Right lobe of liver (tissue), 6 donors: ENCODE measurements around the gene UGT1A10. TPM values are rescaled to one million over a fixed set of nuclear protein-coding genes. Genes with fewer than 3 reads are reported as not detected.

Experiments
- ATAC-seq, 4 donors: fragments of 200-7000 bp; cut with Tn5 transposase; one replicate each; pipeline ENCODE4 v1.9.1; 2020; ENCODE audit warnings: mild to moderate bottlenecking in 4 of 4, moderate library complexity in 4 of 4
- DNase-seq, 3 donors: peaks; one replicate each; pipeline ENCODE4 v3.0.0-alpha.2; 2020
- H3K27ac ChIP-seq, 3 donors: fragments of 200-600 bp; one replicate each; pipeline ENCODE4 v1.8.0; 2022
- H3K27me3 ChIP-seq, 2 donors: fragments of 200-600 bp; one replicate each; pipeline ENCODE4 v1.8.0; 2022
- H3K36me3 ChIP-seq, 4 donors: fragments of 200-600 bp; sonication (generic) in 1 of 4; one replicate each; pipeline versions ENCODE4 v1.5.1 to v1.8.0; 2017 to 2022; ENCODE audit warnings: control low read depth in 1 of 4
- H3K4me1 ChIP-seq, 4 donors: fragments of 200-600 bp; sonication (generic) in 1 of 4; one replicate each; pipeline versions ENCODE4 v1.5.1 to v1.8.0; 2017 to 2022; ENCODE audit warnings: control low read depth in 1 of 4
- H3K4me3 ChIP-seq, 3 donors: fragments of 200-600 bp; one replicate each; pipeline ENCODE4 v1.8.0; 2022
- H3K9me3 ChIP-seq, 4 donors: fragments of 200-600 bp; sonication (generic) in 1 of 4; one replicate each; pipeline versions ENCODE4 v1.5.1 to v1.8.0; 2017 to 2022; ENCODE audit warnings: control low read depth in 1 of 4
- CTCF ChIP-seq, 4 donors: fragments of 200-600 bp in 3 of 4; fragments of 450-650 bp in 1 of 4; IDR thresholded peaks; one replicate each; pipeline versions ENCODE4 v1.5.1 to v1.8.0; 2016 to 2022; ENCODE audit warnings: antibody characterized with exemption in 4 of 4, mild to moderate bottlenecking in 2 of 4
- POLR2A ChIP-seq: fragments of 450-650 bp; IDR thresholded peaks from one replicate; pipeline ENCODE4 v1.6.1; 2017; ENCODE audit warnings: antibody characterized with exemption, mild to moderate bottlenecking
- WGBS: methylation state at CpG from one replicate; pipeline ENCODE4 v1.1.6; 2018; ENCODE audit warnings: low coverage, low lambda C conversion rate; ENCODE audit not compliant: insufficient coverage; ENCODE audit errors: missing lambda C conversion rate; 5-methylcytosine and 5-hydroxymethylcytosine counted together
- intact Hi-C, 2 donors: fragments of 100-400 bp; cut with DNase I; formaldehyde crosslinking; loops; one replicate each; pipeline versions ENCODE4 v1.11.2 to v1.14.1; 2022
- total RNA-seq, 6 experiments: library from RNA; depleted of rRNA in 2 of 6; stranded (reverse); fragments of >200 nt in 2 of 6; fragmentation: NEBNext Ultra II Directional in 3 of 6; extraction: Animal tissue kit (Norgen Biotek cat#: 25700) in 3 of 6; gene quantifications; one replicate each; pipeline versions ENCODE4 v1.1.0 to v1.2.4, GENCODE V29; 2016 to 2023
- donor health status: DM: no; HTN: yes; CAD: no.
- donor health status: DM: no; HTN: no; CAD: no.
- donor health status: DM: no; HTN: no; CAD: no.
- donor health status: DM: no; HTN: yes; CAD: no.
- donor health status: DM: no; HTN: yes; CAD: no.

UGT1A10 gene
- total RNA-seq, 6 experiments from 2014 or later: 0.11 TPM; not detected in 5

GRCh38 chr2:233600386-233600785, 35.9 kb upstream of the UGT1A10 start:
- Histone ChIP-seq H3K36me3 (no peaks in the 10 kb centered on the region), H3K9me3 (no peaks in the 10 kb centered on the region), H3K27me3 (no peaks in the 10 kb centered on the region), H3K4me1 (peaks cover 0 to 36% (median 13%) of the 10 kb centered on the region in 4 donors), H3K4me3 (no peak overlapping the region), H3K27ac (no peak overlapping the region)
- WGBS: 74% methylated on average over 2 of the region's 2 CpGs
- ATAC-seq (no peak), DNase-seq (no peak)
- intact Hi-C loops: no loop called here
- no peak for TF ChIP-seq CTCF (IDR thresholded peaks at IDR 0.05)

GRCh38 chr2:233602076-233602475, 34.2 kb upstream of the UGT1A10 start:
- ATAC-seq: no peak
- no CpG with 5 or more reads among the region's 1 CpG for WGBS
- intact Hi-C loops: no loop called here

GRCh38 chr2:233603520-233603919, 32.7 kb upstream of the UGT1A10 start:
- H3K27ac ChIP-seq: peak overlapping the region in 2 of 3 donors; percentile 11 to 58
- no peak for TF ChIP-seq POLR2A
- no peak for TF ChIP-seq CTCF (IDR thresholded peaks at IDR 0.05)

More at GRCh38 chr2:233602076-233602475, 34.2 kb upstream of the UGT1A10 start:
- Histone ChIP-seq H3K27ac (no peak overlapping the region), H3K4me1 (peaks cover 0 to 36% (median 13%) of the 10 kb centered on the region in 4 donors), H3K27me3 (no peaks in the 10 kb centered on the region), H3K9me3 (no peaks in the 10 kb centered on the region), H3K4me3 (no peak overlapping the region), H3K36me3 (no peaks in the 10 kb centered on the region)
- no peak for DNase-seq
- TF ChIP-seq POLR2A: no peak
- TF ChIP-seq CTCF (IDR thresholded peaks at IDR 0.05): no peak

GRCh38 chr2:233604826-233605225, 31.4 kb upstream of the UGT1A10 start:
- Histone ChIP-seq H3K27me3 (no peaks in the 10 kb centered on the region), H3K4me1 (peaks cover 0 to 38% (median 16%) of the 10 kb centered on the region in 4 donors), H3K9me3 (no peaks in the 10 kb centered on the region), H3K27ac (peak overlapping the region in 1 of 3 donors; percentile 58), H3K36me3 (no peaks in the 10 kb centered on the region), H3K4me3 (no peak overlapping the region)
- 77% methylated on average over 3 of the region's 3 CpGs for WGBS
- intact Hi-C loops: no loop called here
- ATAC-seq (no peak), DNase-seq (no peak)
- TF ChIP-seq CTCF (IDR thresholded peaks at IDR 0.05) (no peak), POLR2A (no peak)

More at GRCh38 chr2:233603520-233603919, 32.7 kb upstream of the UGT1A10 start:
- intact Hi-C loops: no loop called here
- ATAC-seq (peak; percentile 78 to 85 (median 79)), DNase-seq (peak in 2 of 3 donors; percentile 84 to 85)
- Histone ChIP-seq H3K4me3 (no peak overlapping the region), H3K36me3 (no peaks in the 10 kb centered on the region), H3K9me3 (no peaks in the 10 kb centered on the region), H3K27me3 (no peaks in the 10 kb centered on the region), H3K4me1 (peaks cover 0 to 42% (median 13%) of the 10 kb centered on the region in 4 donors)
- 33% methylated on average over 4 of the region's 4 CpGs for WGBS

- TF ChIP-seq POLR2A (no peak), CTCF (IDR thresholded peaks at IDR 0.05) (no peak)
- peaks cover 0 to 38% (median 16%) of the 10 kb centered on the region in 4 donors for H3K4me1 ChIP-seq
- no peak for DNase-seq
- intact Hi-C loops: no loop called here
- H3K4me3 ChIP-seq: no peak overlapping the region
- H3K27me3 ChIP-seq: no peaks in the 10 kb centered on the region
- ATAC-seq: no peak
- no peak overlapping the region for H3K27ac ChIP-seq
- WGBS: 100% methylated on average over 1 of the region's 1 CpG
- H3K36me3 ChIP-seq: no peaks in the 10 kb centered on the region
- H3K9me3 ChIP-seq: no peaks in the 10 kb centered on the region
Measured at GRCh38 chr2:233605680-233606079, 30.6 kb upstream of the UGT1A10 start.
